ENCODE data around the gene TMTC1. TPM values are rescaled to one million over a fixed set of nuclear protein-coding genes. Genes with fewer than 3 reads are reported as not detected.

TMTC1 gene
- total RNA-seq, 1 donor from 2014 or later = 24.8 TPM

DNA sequence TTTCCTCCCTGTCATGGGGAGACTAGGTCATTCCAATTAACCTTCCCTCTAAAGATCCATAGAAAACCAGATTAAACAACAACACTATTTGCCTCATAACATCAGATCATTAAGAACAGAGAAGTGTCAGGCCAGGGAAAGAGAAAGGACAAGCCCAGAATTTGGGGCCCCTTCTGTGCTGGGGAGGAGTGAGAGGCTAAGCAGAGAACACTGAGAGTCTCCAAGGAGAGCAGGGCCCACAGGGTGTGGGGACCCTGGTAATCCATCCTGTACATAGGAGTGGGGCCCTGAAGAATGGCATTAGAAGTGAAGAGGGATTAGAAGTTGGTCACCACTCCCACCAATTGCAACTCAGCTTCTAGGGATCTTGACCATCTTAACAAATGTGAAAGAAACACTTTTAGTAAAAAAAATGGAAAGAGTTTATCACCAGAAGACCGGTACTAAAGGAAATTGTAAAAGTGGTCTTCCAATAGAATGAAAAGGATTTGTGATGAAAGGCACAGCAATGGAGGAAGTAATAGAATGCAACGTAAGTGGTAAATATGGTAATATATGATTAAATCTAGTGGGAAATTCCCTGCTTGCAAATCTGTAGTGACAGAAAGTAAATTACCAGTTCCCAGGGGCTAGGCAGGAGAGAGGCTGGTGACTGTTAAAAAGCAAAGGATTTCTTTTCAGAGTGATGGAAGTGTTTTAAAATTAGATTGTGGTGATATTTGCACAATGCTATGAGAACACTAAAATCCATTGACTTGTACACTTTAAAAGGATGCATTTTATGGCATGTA lies 14.0 kb upstream of the TMTC1 start:
- Histone ChIP-seq H3K4me1 (no peaks in the 10 kb centered on the region), H3K27me3 (ENCODE audit: low read depth) (peaks cover 4% of the 10 kb centered on the region), H3K36me3 (no peaks in the 10 kb centered on the region), H3K4me3 (no peak overlapping the region), H3K9me3 (peaks cover 4% of the 10 kb centered on the region), H3K27ac (no peak overlapping the region)
- ATAC-seq (no peak), DNase-seq (no peak)
- TF ChIP-seq, protein P1, sequence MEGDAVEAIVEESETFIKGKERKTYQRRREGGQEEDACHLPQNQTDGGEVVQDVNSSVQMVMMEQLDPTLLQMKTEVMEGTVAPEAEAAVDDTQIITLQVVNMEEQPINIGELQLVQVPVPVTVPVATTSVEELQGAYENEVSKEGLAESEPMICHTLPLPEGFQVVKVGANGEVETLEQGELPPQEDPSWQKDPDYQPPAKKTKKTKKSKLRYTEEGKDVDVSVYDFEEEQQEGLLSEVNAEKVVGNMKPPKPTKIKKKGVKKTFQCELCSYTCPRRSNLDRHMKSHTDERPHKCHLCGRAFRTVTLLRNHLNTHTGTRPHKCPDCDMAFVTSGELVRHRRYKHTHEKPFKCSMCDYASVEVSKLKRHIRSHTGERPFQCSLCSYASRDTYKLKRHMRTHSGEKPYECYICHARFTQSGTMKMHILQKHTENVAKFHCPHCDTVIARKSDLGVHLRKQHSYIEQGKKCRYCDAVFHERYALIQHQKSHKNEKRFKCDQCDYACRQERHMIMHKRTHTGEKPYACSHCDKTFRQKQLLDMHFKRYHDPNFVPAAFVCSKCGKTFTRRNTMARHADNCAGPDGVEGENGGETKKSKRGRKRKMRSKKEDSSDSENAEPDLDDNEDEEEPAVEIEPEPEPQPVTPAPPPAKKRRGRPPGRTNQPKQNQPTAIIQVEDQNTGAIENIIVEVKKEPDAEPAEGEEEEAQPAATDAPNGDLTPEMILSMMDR (IDR thresholded peaks at IDR 0.05) = no peak
- intact Hi-C loops (cut with DNase I) = no loop called here

DNA sequence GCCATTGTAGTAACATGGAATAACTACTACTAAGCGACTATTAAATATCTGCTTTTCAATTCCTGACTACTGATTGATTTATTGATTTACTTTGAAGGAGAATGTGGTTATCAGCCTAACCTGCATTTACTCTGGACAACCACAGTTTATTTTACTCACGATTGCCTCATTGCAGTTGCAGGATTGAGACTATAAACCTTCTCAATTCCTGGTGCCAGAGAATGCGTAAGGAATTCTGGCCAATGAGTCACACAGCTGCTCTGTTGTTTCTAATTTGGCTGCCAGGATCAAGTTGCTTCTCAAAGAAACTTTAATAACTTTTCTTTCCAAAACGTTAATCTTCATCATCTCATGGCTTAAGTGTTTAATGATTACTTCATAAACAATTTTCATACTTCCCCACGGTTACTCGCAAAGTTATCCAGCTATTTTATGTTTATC lies 13.1 kb upstream of the TMTC1 start:
- intact Hi-C loops (cut with DNase I) = no loop called here
- DNase-seq (no peak), ATAC-seq (peak in 1 of 2 donors; percentile 35)
- H3K9me3 ChIP-seq = peaks cover 4% of the 10 kb centered on the region
- TF ChIP-seq, protein P1 (IDR thresholded peaks at IDR 0.05) = no peak
- H3K27me3 ChIP-seq (ENCODE audit: low read depth) = peaks cover 4% of the 10 kb centered on the region
- no peak overlapping the region for H3K4me3 ChIP-seq
- H3K36me3 ChIP-seq = no peaks in the 10 kb centered on the region
- no peak overlapping the region for H3K27ac ChIP-seq
- no peaks in the 10 kb centered on the region for H3K4me1 ChIP-seq

DNA sequence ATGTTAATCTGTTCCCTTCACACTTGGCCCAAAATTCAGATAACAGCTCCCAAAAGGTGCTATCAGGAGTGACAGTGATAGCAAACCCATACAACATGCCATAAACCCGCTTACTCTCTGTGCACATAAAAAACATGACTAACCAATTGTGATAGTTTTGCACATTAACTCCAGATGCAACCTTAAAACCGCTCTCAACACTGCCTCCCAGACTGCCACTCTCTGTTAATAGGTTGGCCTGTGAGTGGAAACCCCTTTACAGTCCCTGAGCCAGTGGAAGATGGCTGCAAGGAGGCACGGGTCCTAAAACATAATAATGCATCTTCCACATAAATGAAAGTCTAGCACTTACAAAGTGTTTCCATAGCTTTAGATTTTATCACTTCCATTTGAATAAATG lies 12.0 kb upstream of the TMTC1 start:
- Histone ChIP-seq H3K4me1 (no peaks in the 10 kb centered on the region), H3K4me3 (no peak overlapping the region), H3K36me3 (no peaks in the 10 kb centered on the region), H3K9me3 (peaks cover 4% of the 10 kb centered on the region), H3K27me3 (ENCODE audit: low read depth) (peaks cover 4% of the 10 kb centered on the region), H3K27ac (no peak overlapping the region)
- DNase-seq (no peak), ATAC-seq (no peak)
- TF ChIP-seq, protein P1 (IDR thresholded peaks at IDR 0.05) = no peak
- intact Hi-C loops (cut with DNase I) = no loop called here

DNA sequence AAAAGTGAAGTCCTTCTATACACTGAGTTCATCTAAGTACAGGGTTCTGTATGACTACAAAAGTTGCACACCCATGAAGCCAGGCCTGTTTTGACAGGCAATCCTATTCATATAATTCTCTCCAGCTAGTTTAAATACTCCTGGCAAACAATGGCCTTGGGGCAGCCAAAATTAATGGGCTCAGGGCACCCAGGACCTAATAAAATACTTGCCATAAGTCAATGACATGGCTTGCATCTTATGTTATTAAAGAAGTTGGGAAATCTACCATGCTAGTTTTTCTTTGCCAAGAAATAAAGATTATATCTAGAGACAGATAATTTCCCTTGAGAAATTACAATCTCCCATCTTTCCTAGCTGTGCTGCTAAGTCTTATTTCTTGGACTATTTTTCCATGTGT lies 11.1 kb upstream of the TMTC1 start:
- H3K27me3 ChIP-seq (ENCODE audit: low read depth) = peaks cover 4% of the 10 kb centered on the region
- DNase-seq (no peak), ATAC-seq (no peak)
- TF ChIP-seq, protein P1 (IDR thresholded peaks at IDR 0.05) = no peak
- peaks cover 4% of the 10 kb centered on the region for H3K9me3 ChIP-seq
- H3K27ac ChIP-seq = no peak overlapping the region
- no peak overlapping the region for H3K4me3 ChIP-seq
- intact Hi-C loops (cut with DNase I) = no loop called here
- no peaks in the 10 kb centered on the region for H3K36me3 ChIP-seq
- H3K4me1 ChIP-seq = no peaks in the 10 kb centered on the region

DNA sequence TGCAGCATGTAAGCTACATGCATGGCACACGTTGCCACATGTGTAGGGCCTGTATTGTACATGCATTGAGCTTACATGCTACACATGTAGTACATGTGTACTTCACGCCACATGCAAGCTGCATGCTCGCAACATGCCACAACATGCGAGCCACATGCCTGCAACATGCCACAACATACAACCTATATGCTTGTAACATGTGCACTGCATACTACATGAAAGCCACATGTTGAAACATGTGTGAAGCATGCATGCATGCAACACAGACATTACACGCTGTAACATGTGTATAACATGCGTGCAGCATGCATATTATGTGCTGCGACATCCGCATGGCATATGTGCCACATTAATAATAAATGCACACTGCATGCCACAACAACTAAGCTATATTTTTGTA lies 9.1 kb upstream of the TMTC1 start:
- Histone ChIP-seq H3K9me3 (peaks cover 4% of the 10 kb centered on the region), H3K27ac (no peak overlapping the region), H3K27me3 (ENCODE audit: low read depth) (no peaks in the 10 kb centered on the region), H3K4me1 (no peaks in the 10 kb centered on the region), H3K36me3 (no peaks in the 10 kb centered on the region), H3K4me3 (no peak overlapping the region)
- TF ChIP-seq, protein P1 (IDR thresholded peaks at IDR 0.05) = no peak
- intact Hi-C loops (cut with DNase I) = no loop called here
- no peak for DNase-seq
- ATAC-seq = no peak

Data from lower lobe of right lung (tissue), 2 donors.